Astrocyte of the hippocampus (primary cell): ENCODE data around the gene SYNJ2.
"Not testable (repeated sequence)": the region's sequence is repeated elsewhere in the genome, so short reads cannot be mapped to it uniquely, and the experiment has no call there.

Experiments used
- DNase-seq: peaks from one replicate; pipeline ENCODE4 v3.0.0; 2011; ENCODE audit warnings: low read depth, low spot score

Gene SYNJ2

GRCh38 chr6:157956171-157956730, 25.4 kb upstream of the SYNJ2 start:
- no peak for DNase-seq

DNA sequence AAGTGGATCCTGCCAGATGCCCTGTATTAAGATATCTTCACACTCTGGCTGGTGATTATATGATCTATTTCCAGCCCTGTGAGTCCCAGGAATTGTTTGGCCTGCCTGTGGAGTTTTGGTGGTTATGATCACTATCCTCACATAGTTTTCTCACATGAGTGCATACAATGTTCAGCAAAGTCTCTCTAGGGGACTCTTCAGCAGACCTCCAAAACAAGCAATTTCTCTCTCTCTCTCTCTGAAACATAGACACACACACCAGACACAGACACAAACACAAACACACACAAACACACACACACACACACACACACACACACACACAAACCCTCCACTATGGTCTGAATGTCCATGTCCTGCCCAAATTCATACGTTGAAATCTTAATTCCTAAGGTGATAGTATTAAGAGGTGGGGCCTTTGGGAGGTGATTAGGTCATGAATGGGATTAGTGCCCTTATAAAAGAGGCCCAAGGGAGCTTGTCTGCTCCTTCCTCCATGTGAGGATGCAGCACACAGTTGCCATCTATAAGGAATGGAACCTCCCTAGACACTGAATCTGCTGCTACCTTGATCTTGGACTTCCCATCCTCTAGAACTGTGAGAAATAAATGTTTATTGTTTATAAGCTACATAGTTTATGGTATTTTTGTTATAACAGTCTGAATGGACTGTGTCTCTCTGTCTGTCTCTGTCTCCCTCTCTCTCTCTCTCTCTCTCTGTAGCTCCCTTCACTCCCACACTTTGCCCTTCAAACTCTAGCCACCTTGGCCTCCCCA, 22.0 kb upstream of the SYNJ2 start:
- DNase-seq = no peak

DNA sequence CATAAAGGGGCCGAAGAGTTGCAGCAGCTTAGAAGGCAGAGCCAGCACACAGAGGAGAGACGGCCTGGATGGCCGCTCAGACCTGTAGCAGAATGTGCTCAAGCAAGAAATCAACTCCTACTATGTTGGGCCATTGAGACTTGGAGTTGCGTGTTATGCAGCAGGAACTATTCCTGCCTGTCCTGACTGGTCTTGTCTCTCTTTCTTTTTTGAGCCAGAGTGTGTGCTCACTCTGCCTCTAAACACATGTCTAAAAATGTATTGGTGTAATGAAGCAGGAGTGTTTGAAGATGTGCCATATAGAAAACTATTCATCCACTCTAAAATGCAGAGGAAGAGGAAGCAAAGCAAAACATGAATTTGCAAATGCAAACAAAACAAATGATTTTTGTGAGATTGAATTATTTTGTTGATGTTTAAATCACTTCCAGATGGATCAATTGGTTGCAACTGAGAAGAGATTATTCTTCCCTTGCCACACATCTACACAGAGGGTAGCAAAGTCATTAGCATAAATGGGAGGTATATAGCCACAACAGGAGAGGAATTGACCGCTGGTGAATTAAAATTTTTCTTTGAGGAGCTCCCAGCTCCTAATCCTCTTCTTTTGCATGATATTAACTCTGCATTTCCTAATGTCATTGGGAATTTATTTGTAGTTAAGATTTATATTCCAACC, 20.4 kb upstream of the SYNJ2 start:
- DNase-seq = no peak

- DNase-seq = no peak
Observed at GRCh38 chr6:157961832-157962575, 19.7 kb upstream of the SYNJ2 start.

GRCh38 chr6:157962601-157963302, 18.9 kb upstream of the SYNJ2 start:
- DNase-seq = no peak

DNA sequence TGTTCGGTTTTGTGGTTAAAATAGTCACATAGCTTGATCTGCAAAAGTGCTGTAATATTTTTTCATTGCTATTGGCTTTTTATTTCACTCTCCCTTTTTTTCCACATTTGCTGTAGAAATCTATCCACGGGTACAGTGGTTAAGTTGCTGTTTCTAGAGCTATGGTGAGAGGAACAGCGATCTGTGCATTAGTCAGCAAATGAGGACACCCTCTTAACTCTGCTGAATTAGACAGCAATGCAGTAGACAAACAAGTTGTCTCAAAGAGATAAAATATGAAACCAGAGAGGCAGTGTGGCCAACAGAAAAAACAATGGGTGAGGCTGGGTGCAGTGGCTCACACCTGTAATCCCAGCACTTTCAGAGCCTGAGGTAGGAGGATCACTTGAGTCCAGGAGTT, 17.6 kb upstream of the SYNJ2 start:
- no peak for DNase-seq

DNA sequence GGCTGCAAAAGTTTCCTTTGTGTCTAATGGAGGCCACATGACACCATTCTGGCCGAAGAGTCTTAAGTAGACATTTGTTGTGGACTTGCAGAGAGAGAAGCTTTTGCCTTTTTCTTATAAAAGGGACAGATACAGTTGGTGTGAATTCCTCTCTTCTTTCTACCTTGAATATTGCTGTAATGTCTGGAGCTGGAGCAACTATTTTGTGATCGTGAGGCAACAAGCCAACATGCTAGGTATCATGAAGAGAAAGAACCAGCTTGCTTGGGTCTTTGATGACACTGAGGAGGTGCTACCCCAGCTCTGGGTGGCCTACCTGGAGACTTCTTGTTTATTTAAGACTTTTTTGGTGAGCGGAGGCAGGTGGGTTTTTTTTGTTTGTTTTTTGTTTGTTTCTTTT, 16.3 kb upstream of the SYNJ2 start:
- DNase-seq = no peak

- no peak for DNase-seq
Observed at GRCh38 chr6:157966589-157966977, 15.1 kb upstream of the SYNJ2 start.

GRCh38 chr6:157967020-157967419, 14.6 kb upstream of the SYNJ2 start:
- no peak for DNase-seq

DNA sequence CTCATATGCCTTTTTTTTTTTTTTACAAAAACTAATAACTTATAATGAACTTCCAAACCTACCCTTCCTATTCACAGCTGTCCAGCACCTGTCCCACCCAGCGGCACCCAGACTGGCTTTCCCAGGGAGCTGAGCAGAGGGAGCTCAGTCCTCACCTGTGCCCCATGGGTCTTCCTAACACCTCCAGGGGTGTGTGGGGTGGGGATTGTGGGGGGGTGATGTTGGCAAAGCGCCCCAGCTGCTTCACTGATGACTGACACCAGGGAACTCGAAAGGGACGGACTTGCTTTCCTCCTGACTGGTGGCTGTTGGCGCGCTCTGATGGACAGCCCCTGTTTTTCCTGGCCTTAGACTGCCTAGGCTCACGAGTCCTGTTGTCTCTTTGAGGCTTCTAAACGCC, 14.2 kb upstream of the SYNJ2 start:
- no peak for DNase-seq

DNA sequence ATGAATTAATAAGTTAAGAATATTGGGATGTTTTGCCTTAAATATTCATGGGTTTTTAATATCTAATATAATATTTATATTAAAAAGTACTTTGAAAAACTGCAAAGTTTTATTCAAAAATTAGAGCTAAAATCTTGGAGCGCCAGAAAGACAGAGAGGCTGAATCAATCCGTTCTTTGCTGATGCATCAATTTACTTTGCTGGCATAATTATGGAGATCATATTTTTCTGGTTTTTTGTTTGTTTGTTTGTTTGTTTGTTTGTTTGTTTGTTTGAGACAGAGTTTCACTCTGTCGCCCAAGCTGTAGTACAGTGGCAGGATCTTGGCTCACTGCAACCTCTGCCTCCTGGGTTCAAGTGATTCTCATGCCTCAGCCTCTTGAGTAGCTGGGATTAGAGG, 9.5 kb upstream of the SYNJ2 start:
- DNase-seq = not testable (repeated sequence)

DNA sequence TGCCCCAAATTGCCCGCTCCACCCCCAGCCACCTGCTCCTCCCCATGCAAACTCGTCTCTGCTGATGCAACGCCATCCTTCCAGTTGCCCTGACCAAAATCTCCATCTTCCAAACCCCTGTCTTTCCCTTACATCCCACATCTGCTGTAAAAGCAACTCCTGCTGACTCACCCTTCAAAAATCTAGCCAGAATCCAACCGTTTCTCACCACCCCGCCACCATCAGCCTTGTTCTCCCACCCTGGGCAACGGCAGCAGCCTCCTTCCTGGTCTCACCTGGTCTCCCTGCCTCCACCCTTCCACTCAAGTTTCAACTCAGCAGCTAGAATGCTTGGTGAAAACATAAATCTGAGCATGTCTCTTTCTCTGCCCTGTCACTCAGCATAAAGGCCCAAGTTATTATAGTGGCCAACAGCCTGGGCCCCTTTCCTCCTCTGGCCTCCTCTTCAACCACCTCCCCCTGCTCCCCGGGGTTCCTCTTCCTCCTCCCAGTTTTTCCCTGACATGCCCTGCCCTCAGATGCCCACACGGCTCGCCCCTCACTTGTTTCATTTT, 7.2 kb upstream of the SYNJ2 start:
- DNase-seq = peak; percentile 40

- no peak for DNase-seq
Observed at GRCh38 chr6:157974967-157975366, 6.7 kb upstream of the SYNJ2 start.

- no peak for DNase-seq
Observed at GRCh38 chr6:157975456-157975855, 6.2 kb upstream of the SYNJ2 start.

- DNase-seq = no peak
Observed at GRCh38 chr6:157976345-157977175, 5.1 kb upstream of the SYNJ2 start.

- no peak for DNase-seq
Observed at GRCh38 chr6:157977176-157977804, 4.4 kb upstream of the SYNJ2 start.

- DNase-seq = no peak
Observed at GRCh38 chr6:157978021-157978783, 3.5 kb upstream of the SYNJ2 start.

- no peak for DNase-seq
Observed at GRCh38 chr6:157980288-157981131, 1.2 kb upstream of the SYNJ2 start.

DNA sequence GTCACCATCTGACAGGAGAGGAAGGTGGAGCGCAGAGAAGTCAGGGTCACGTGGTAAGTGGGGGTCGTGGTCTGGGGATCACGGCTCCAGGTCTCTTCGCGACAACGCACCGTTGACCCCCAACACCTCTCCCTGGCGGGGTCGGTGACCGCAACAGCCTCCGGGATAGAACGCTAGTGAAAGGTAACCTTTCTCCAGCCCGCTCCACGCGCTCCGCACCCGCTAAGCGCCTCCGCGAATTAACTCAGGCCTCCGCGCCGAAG, 600 bp upstream of the SYNJ2 start:
- DNase-seq = peak; percentile 32
